WI38 (cell line): Measurements from ENCODE around the gene XIRP1.

ENCODE experiments used
- H3K4me3 ChIP-seq: 2 replicates; pipeline ENCODE4 v1.5.1; 2011; ENCODE audit warnings: low read depth, mild to moderate bottlenecking, control low read depth, low read length
- TF ChIP-seq, protein P1 (sequence below): IDR thresholded peaks from 2 replicates; pipeline ENCODE4 v1.5.1; 2012; ENCODE audit warnings: low read depth, mild to moderate bottlenecking, control low read depth, low read length

The XIRP1 gene, protein sequence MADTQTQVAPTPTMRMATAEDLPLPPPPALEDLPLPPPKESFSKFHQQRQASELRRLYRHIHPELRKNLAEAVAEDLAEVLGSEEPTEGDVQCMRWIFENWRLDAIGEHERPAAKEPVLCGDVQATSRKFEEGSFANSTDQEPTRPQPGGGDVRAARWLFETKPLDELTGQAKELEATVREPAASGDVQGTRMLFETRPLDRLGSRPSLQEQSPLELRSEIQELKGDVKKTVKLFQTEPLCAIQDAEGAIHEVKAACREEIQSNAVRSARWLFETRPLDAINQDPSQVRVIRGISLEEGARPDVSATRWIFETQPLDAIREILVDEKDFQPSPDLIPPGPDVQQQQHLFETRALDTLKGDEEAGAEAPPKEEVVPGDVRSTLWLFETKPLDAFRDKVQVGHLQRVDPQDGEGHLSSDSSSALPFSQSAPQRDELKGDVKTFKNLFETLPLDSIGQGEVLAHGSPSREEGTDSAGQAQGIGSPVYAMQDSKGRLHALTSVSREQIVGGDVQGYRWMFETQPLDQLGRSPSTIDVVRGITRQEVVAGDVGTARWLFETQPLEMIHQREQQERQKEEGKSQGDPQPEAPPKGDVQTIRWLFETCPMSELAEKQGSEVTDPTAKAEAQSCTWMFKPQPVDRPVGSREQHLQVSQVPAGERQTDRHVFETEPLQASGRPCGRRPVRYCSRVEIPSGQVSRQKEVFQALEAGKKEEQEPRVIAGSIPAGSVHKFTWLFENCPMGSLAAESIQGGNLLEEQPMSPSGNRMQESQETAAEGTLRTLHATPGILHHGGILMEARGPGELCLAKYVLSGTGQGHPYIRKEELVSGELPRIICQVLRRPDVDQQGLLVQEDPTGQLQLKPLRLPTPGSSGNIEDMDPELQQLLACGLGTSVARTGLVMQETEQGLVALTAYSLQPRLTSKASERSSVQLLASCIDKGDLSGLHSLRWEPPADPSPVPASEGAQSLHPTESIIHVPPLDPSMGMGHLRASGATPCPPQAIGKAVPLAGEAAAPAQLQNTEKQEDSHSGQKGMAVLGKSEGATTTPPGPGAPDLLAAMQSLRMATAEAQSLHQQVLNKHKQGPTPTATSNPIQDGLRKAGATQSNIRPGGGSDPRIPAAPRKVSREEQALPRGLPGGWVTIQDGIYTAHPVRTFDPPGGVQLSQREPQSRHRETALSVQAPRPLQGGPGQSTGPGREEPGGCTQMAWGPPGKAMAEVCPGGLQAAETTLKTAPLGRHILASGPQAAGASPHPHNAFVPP (N-terminal part only)

DNA sequence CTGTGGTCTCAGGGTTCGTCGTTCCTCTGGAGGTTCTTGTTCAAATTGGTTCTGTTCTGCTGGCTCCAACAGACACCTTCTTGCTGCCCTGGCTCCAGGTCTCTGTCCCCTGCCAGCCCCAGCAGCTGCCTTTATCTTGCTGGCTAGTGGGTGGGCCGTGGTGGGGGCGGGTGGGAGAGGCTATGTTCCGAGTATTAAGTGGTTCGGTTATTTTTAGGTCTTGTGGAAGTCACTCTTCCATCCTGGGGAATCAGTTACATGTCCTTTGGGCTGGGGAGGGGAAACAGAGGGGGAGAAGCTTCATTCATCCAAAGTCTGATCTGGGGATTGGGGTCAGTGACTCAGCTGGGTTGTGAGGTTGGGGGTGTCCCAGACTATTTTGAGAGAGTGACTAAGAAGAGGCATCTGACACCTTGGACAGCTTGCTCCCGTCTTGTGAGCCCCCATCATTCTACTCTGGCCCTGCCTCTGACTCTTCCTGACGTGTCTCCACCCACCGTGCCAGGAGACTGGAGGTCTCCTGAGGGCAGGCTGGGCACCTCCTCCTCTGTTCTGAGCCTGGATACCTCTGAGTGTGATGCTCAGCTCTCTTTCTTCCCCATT, at the start of gene XIRP1:
TSS of gene XIRP1 (minus strand) at position 106 of the 603 bp plus-strand sequence. CDS start 3,150 bp downstream, outside the sequence.
- TF ChIP-seq, protein P1, sequence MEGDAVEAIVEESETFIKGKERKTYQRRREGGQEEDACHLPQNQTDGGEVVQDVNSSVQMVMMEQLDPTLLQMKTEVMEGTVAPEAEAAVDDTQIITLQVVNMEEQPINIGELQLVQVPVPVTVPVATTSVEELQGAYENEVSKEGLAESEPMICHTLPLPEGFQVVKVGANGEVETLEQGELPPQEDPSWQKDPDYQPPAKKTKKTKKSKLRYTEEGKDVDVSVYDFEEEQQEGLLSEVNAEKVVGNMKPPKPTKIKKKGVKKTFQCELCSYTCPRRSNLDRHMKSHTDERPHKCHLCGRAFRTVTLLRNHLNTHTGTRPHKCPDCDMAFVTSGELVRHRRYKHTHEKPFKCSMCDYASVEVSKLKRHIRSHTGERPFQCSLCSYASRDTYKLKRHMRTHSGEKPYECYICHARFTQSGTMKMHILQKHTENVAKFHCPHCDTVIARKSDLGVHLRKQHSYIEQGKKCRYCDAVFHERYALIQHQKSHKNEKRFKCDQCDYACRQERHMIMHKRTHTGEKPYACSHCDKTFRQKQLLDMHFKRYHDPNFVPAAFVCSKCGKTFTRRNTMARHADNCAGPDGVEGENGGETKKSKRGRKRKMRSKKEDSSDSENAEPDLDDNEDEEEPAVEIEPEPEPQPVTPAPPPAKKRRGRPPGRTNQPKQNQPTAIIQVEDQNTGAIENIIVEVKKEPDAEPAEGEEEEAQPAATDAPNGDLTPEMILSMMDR: no peak
- H3K4me3 ChIP-seq: no peak within 1 kb of the TSS

DNA sequence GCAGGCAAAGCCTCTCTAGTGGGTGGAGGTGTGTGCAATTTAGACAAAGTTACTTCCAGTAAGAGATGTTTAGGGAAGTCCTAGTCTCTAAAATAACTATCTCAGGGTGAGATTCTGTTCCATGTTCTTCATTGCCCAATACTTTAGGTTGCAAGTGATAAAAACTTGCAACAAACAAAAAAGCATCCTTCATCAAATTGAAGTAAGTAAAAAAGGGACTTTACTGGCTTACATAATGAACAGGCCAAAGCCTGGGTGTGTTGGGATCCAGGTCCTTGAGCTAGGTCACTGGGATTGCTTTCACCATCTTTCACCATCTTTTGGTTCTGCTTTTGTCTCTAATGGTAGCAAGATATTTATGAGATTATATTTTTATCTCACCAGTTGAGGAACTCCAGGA, 49.2 kb upstream of the XIRP1 start:
- H3K4me3 ChIP-seq: no peak overlapping the region
- TF ChIP-seq, protein P1: no peak

DNA sequence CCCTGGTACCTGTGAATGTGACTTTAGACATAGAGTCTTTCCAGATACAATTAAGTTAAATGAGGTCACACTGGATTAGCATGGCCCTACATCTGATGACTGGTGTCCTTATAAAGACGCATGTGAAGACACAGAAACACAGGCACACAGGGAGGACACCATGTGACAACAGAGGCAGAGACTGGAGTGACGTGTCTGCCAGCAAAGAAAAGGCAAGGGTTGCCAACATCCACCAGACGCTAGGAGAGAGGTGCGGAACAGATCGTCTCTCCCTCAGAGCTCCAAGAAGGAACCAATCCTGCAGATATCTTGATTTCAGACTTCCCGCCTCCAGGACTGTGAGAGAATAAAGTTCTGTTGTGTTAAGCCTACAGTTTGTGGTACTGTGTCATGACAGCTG, 44.6 kb upstream of the XIRP1 start:
- TF ChIP-seq, protein P1: no peak

DNA sequence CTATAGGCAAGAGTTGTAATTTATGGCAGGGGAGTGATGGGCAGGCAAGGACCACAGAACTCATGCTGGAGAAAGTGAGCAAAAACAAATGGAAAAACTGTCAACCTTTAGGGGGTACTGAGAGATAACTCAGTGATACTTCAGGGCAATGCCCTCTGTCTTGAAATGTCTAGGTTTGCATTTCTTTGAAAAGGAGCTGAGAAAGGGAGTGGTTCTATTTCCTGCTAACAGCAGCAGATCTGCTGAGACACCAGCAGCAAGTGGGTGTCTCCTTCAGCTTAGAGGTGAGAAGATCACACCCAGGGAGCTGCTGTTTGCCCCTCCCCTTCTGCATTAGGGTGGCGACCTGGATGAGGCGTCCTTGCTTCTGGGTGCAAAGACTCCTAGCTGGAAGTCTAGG, 42.3 kb upstream of the XIRP1 start:
- no peak overlapping the region for H3K4me3 ChIP-seq
- TF ChIP-seq, protein P1: no peak

More for the DNA sequence above, 44.6 kb upstream of the XIRP1 start:
- H3K4me3 ChIP-seq: no peak overlapping the region

DNA sequence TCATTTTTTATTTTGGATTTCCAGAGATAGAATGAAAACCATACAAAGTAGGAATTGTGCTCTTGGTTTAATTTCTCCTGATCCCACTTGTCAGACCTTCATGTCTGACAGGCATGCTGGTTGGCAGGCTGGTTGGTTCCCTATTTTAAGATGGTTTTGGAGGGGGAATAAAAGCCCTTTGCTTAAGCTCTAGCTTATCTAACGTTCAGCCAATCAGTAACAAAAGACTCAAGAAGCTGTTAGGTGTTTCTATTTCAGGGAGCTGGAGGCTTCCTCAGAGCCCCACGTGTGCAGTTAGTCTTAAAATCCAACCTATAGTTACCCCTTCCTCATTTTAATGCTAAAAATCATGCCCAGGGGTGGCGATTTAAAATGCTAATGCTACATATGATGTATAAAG, 40.5 kb upstream of the XIRP1 start:
- no peak overlapping the region for H3K4me3 ChIP-seq
- TF ChIP-seq, protein P1: no peak

DNA sequence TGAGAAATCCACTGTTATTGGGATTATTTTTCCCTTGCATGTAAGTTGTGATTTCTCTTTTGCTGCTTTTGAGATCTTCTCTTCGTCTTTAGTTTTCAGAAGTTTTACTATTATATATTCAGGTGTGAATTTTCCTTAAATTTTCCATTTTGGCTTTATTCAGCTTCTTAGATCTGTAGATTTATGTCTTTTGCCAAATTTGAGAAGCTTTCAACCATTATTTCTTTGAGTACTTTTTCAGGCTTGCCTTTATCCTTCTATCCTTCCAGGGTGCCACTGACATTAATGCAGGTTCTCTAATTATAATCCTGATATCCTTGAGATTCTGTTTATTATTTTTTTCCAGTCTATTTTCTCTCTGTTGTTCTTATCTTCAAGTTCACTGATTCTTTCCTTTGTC, 38.1 kb upstream of the XIRP1 start:
- TF ChIP-seq, protein P1: no peak

More for the DNA sequence above, 38.1 kb upstream of the XIRP1 start:
- no peak overlapping the region for H3K4me3 ChIP-seq
